ENCODE data around the gene ATG7.
"Not testable (repeated sequence)": the region's sequence is repeated elsewhere in the genome, so short reads cannot be mapped to it uniquely, and the experiment has no call there.

Gene ATG7

GRCh38 chr3:11499144-11499543, 226.9 kb downstream of the ATG7 start:
- DNase-seq (ENCODE audit: low read depth in 3 of 3, low spot score in 1 of 3): no peak

DNA sequence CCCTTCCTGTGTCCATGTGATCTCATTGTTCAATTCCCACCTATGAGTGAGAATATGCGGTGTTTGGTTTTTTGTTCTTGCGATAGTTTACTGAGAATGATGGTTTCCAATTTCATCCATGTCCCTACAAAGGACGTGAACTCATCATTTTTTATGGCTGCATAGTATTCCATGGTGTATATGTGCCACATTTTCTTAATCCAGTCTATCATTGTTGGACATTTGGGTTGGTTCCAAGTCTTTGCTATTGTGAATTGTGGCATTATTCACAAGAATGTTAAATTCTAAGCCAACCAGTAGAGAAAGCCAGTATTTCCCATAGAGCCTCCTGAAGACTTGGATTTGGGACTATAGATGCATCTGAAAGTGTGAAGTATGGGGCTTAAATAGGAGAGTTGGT, 230.2 kb downstream of the ATG7 start:
- not testable (repeated sequence) for DNase-seq (ENCODE audit: low read depth in 3 of 3, low spot score in 1 of 3)

DNA sequence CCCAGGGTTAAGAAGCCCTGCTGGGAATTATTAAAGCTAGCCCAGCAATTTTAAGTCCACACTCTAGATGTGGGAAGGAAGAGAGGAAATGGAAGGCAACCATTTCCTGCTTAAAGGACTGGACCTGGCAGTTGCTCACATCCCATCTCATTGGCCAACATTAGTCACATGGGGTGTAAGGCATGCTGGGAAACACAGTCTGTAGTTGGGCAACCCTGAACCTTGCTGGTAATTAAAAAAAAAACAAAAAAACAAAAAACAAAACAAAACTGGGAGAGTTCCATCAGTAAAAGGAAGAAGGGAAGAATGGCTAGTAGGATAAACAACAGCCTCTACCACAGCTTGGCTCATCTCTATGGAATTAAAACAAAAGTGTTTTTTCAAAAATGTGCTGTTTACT, 235.5 kb downstream of the ATG7 start:
- no peak for DNase-seq (ENCODE audit: low read depth in 3 of 3, low spot score in 1 of 3)

- DNase-seq (ENCODE audit: low read depth in 3 of 3, low spot score in 1 of 3): no peak
These were observed 236.4 kb downstream of the ATG7 start for GRCh38 chr3:11508346-11509172.

- no peak for DNase-seq (ENCODE audit: low read depth in 3 of 3, low spot score in 1 of 3)
These were observed 237.2 kb downstream of the ATG7 start for GRCh38 chr3:11509173-11510000.

DNA sequence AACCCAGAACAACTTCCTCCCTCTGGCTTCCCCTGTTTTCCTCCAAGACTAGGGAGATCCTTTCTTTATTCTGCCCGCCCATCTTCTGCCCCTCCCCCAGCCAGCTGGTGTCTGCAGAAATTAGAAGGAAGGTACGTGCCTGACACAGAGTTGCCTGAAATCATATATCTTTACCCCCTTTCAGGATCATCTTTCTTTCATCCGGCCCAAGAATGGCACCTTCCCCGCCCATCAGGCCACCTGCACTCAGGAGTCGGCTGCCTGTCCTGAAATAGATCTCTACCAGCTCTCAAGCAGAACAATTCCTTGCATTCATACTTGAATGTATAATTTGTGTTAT, 237.8 kb downstream of the ATG7 start:
- no peak for DNase-seq (ENCODE audit: low read depth in 3 of 3, low spot score in 1 of 3)

- DNase-seq (ENCODE audit: low read depth in 3 of 3, low spot score in 1 of 3): no peak
These were observed 238.2 kb downstream of the ATG7 start for GRCh38 chr3:11510356-11510755.

DNA sequence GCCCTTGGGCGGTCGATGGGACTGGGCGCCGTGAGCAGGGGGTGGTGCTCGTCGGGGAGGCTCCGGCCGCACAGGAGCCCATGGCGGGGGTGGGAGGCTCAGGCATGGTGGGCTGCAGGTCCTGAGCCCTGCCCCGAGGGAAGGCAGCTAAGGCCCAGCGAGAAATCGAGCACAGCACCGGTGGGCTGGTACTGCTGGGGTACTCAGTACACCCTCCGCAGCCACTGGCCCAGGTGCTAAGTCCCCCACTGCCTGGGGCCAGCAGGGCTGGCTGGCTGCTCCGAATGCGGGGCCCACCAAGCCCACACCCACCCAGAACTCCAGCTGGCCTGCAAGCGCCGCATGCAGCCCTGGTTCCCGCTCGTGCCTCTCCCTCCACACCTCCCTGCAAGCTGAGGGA, 239.4 kb downstream of the ATG7 start:
- not testable (repeated sequence) for DNase-seq (ENCODE audit: low read depth in 3 of 3, low spot score in 1 of 3)

DNA sequence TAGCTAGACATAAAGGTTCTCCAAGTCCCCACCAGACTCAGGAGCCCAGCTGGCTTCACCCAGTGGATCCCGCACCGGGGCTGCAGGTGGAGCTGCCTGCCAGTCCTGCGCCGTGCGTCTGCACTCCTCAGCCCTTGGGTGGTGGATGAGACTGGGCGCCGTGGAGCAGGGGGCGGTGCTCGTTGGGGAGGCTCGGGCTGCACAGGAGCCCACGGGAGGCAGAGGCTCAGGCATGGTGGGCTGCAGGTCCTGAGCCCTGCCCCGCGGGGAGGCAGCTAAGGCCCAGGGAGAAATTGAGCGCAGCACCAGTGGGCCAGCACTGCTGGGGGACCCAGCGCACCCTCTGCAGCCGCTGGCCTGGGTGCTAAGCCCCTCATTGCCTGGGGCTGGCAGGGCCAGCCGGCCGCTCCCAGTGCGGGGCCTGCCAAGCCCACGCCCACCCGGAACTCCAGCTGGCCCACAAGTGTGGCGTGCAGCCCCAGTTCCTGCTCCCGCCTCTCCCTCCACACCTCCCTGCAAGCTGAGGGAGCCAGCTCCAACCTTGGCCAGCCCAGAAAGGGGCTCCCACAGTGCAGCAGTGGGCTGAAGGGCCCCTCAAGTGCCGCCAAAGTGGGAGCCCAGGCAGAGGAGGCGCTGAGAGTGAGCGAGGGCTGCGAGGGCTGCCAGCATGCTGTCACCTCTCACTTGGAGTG, 241.1 kb downstream of the ATG7 start:
- not testable (repeated sequence) for DNase-seq (ENCODE audit: low read depth in 3 of 3, low spot score in 1 of 3)

- no peak for DNase-seq (ENCODE audit: low read depth in 3 of 3, low spot score in 1 of 3)
These were observed 241.6 kb downstream of the ATG7 start for GRCh38 chr3:11513817-11514135.

GRCh38 chr3:11514191-11514821, 242.1 kb downstream of the ATG7 start:
- DNase-seq (ENCODE audit: low read depth in 3 of 3, low spot score in 1 of 3): no peak

GRCh38 chr3:11517601-11518000, 245.4 kb downstream of the ATG7 start:
- no peak for DNase-seq (ENCODE audit: low read depth in 3 of 3, low spot score in 1 of 3)

- DNase-seq (ENCODE audit: low read depth in 3 of 3, low spot score in 1 of 3): no peak
These were observed 249.0 kb downstream of the ATG7 start for GRCh38 chr3:11521167-11521566.

- DNase-seq (ENCODE audit: low read depth in 3 of 3, low spot score in 1 of 3): no peak
These were observed 250.2 kb downstream of the ATG7 start for GRCh38 chr3:11522398-11522715.

DNA sequence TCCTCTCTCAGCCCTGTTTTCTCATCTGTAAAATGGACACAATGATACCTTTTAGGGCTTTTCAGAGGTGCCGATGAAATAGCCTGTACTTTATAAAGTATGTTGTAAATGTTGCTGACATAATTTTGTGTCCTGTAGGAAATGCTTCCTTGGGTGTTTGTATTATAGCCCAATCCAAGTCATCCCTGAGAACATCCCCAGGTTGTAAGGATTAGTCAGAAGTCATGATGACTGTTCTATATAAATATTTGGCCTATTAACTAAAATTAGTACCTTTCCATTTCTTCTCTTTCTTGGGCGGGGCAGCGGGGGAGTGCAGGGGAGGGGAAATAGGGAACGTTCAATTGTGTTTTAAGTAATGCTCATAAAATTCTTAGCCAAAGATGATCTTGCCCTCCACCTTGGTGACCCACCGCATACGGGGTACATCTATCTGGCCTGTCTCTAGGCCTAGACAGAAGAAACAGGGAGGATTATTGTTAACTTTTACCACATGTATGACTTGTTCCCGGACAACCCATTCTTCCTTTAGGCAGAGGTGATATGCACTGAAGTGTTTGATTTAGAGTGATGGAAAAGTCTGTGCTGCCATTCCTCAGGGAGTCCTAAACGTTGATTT, 250.9 kb downstream of the ATG7 start:
- no peak for DNase-seq (ENCODE audit: low read depth in 3 of 3, low spot score in 1 of 3)

GRCh38 chr3:11523572-11524101, 251.4 kb downstream of the ATG7 start:
- DNase-seq (ENCODE audit: low read depth in 3 of 3, low spot score in 1 of 3): no peak

GRCh38 chr3:11526121-11526520, 253.9 kb downstream of the ATG7 start:
- DNase-seq (ENCODE audit: low read depth in 3 of 3, low spot score in 1 of 3): not testable (repeated sequence)

DNA sequence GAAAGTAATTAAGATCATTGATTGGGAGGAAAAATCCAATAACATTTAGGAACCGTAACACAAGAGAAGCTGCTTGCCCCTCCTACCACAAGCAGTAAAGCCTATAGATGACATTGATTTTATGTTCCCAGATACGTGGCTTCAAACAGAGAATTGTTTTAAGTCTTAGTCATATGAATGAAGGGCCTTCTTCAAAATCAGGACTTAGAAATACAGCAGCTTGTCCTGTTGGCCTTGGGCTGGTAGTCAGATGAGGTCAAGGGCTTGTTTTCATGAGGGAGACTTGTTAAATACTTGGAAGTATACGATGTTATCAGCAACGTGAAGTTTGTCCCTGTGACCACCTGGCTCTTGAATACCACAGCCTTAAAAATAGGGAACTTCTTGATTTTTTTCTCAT, 257.1 kb downstream of the ATG7 start:
- DNase-seq (ENCODE audit: low read depth in 3 of 3, low spot score in 1 of 3): no peak

DNA sequence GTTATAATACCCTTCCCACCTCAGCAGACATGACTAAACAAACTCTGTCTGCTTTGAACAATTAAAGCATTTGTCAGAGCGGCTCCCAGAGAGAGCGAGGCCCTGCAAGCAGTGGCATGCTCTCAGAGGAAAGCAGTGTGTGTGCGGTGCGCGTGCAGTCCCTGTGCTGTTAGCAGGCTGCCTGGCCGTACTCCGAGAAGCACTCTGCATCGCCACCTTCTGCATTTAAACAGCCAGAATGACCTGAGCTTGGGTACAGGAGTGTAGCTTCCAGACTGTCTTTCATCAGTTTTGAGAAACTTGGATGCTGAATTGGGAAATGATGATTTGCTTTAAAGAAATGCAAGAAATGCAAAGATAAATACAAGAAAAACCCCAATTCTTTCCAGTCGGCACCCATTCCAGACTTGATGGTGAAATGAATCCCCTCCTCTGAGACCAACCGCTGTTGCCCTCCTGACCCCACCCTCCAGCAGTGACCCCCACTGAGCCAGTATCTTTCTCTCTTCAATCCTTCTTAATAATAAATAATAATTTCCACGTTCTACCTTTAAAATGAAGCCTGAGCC, 258.0 kb downstream of the ATG7 start:
- no peak for DNase-seq (ENCODE audit: low read depth in 3 of 3, low spot score in 1 of 3)

- no peak for DNase-seq (ENCODE audit: low read depth in 3 of 3, low spot score in 1 of 3)
These were observed 260.8 kb downstream of the ATG7 start for GRCh38 chr3:11532931-11533391.
